ENCODE results near the gene MLXIPL.

GRCh38 chr7:73624669-73625001 is 313 bp upstream of the MLXIPL start:
- no peak for TF ChIP-seq YY1 (IDR thresholded peaks at IDR 0.05; ENCODE audit: insufficient read depth, insufficient read length)
- no peak for TF ChIP-seq SUZ12 (IDR thresholded peaks at IDR 0.05; ENCODE audit: extremely low read depth, insufficient read depth, insufficient read length)
- no peak for TF ChIP-seq ZNF274 (IDR thresholded peaks at IDR 0.05; ENCODE audit: low read depth, low read length)

Data from NT2/D1 (cell line).